Measurements from ENCODE around the gene DBP.

Gene DBP

DNA sequence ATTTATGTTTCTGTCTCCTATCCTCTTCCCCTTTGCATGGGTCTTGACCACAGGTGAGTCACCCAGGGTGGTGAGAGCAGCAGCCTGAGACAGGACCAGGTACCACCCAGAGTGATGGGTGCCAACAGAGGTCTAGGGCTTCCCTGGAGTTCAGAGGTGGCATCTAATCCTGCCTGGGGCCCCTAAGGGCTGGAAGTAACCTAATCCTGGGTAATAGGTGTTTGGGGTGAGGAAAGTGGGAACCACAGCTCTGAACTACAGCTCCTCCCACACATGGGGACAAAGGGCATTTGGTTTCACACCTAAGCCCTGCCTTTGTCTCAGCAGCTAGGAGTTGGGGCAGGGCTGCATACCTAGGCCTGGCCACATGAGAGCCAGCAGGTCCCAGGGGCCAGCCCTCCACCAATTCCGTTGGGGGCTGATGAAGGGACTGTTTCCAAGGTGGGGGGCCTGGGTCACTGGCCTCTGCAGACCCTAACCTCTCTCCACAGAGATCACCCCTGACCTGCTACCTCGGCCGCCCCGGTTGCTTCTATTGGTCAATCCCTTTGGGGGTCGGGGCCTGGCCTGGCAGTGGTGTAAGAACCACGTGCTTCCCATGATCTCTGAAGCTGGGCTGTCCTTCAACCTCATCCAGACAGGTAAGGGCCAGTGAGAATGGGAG lies 9.8 kb downstream of the DBP start:
- DNase-seq (ENCODE audit: low read depth) = no peak

DNA sequence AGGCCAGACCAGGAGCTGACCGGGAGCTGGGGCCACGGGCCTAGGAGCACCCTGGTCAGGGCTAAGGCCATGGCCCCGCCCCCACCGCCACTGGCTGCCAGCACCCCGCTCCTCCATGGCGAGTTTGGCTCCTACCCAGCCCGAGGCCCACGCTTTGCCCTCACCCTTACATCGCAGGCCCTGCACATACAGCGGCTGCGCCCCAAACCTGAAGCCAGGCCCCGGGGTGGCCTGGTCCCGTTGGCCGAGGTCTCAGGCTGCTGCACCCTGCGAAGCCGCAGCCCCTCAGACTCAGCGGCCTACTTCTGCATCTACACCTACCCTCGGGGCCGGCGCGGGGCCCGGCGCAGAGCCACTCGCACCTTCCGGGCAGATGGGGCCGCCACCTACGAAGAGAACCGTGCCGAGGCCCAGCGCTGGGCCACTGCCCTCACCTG lies 11.3 kb downstream of the DBP start:
- DNase-seq (ENCODE audit: low read depth) = no peak

DNA sequence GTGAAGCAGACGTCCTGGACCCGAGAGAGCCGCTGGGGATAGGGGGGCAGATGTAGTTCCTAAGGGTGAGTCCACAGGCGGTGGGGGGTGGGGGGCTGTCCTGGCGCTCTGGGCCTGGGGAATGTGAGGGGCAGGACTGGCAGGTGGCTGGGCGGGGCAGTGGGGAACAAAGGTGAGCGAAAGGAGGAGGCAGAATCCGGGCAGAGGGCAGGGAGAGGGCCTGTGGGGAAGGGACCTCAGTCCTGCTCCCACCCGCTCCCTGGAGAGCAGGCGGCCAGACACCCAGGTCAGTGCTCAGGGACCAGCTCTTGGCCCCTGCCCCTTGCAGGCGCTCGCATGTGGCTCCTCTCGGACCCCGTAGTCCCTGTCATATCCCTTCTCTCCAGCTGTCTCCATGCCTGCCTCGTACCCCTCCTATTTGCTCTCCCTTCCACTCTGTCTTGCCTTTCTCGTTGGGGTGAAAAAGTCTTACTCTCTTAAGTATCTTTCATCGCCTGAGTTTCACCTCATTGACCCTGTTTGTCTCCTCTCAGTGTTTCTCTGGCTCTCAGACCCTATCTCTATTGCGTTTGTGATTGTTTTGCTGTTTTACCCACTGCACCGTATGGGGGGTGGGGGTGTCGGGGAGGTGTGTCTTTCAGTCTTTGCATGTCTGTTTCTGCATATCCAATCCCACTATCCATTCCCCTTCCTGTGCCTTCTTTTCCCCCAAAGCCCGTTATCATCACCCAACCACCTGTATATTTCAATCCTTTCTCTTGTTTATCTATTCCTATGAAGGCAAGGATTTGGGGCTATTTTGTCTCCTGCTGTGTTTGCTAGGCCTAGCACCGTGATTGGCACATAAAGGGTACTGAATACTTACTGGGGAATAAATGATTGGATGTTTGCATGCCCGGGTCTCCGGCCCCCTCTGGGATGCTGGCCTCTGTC lies 12.1 kb downstream of the DBP start:
- no peak for DNase-seq (ENCODE audit: low read depth)

DNA sequence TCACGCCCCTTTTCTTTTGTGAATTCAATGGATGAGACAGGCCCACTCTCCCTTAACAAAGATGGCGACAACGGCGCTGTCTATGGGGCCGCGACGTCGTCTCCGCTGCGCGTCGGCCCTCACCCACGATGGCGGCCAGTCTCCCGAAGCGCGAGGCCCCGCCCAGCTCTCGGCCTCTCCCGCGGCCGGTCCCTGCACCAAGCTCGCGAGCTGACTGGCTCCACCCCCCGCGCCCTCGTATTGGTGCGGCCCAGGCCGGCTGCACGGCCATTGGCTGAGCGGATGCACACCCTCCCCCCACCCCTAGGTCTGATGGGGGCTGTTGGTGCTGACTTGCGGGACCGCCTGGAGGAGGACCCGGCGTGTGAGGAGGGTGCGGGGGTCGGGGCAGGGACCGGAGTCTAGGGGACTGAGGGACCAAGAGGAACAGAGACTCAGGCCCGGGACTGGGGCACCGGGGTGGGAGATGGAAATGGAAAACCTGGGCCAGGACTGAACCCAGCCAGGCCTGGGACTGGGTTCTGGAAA lies 13.0 kb downstream of the DBP start:
- DNase-seq (ENCODE audit: low read depth) = peak; percentile 94

DNA sequence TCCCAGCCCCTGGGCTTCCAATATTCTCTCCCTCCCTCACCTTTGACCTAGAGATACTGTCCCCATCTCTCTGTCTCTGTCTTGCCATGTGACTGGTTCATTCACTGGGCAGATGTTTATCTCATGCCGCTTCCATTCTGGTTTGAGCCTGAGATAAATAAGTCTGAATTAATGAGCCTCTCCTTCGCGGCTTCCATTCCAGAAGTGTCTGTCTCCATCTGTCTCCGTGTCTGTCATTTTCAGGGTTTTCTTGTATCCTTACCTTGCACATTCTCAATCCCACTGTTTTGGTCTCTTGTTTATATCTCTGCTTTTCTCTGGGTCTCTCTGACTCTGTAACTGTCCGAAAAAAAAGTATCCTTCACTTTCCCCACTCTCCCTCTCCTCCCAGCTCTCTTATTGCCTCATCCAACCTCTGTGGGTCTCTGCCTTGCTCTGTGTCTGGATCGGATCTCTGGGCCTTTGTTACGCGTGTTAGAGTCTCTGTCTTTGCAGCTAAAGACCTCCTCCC lies 13.6 kb downstream of the DBP start:
- no peak for DNase-seq (ENCODE audit: low read depth)

DNA sequence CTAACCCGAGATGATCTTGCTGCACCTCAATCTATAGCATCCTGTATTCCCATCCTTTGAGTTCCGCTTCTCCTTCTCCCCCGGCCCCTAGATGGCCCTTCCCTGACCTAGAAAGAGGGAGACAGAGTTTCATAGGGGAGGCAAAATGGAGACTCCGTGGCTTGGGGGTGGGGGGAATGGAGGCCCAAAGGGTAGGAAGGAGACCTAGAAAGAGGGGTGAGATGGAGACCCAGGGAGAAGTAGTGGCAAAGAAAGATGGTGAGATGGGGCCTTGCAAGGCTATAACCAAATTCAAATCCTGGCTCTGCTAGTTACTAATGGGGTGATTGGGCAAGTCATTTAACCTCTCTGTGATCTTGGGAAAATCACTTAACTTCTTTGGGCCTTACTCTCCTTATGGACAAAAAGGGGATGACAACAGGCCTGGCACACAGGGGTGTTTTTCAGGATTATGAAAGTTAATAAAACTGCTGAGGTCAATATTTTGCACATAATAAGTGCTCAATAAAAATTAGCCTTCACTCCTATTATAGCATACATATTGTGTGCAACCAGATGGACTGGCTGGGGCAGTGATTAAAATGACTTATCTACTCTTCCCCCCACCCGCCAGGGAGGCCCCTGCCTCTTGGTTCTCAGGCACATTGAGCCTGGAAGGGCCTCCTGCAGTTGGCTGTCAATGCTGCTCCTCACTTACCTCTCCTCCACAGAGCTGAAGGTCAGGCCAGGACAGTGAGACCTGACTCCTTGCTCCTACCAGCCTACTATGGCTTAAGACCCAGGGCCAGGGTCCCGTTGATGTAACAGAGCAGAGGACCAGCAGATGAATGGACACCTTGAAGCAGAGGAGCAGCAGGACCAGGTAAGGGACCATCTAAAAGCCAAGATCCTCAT lies 17.2 kb downstream of the DBP start:
- DNase-seq (ENCODE audit: low read depth) = no peak

DNA sequence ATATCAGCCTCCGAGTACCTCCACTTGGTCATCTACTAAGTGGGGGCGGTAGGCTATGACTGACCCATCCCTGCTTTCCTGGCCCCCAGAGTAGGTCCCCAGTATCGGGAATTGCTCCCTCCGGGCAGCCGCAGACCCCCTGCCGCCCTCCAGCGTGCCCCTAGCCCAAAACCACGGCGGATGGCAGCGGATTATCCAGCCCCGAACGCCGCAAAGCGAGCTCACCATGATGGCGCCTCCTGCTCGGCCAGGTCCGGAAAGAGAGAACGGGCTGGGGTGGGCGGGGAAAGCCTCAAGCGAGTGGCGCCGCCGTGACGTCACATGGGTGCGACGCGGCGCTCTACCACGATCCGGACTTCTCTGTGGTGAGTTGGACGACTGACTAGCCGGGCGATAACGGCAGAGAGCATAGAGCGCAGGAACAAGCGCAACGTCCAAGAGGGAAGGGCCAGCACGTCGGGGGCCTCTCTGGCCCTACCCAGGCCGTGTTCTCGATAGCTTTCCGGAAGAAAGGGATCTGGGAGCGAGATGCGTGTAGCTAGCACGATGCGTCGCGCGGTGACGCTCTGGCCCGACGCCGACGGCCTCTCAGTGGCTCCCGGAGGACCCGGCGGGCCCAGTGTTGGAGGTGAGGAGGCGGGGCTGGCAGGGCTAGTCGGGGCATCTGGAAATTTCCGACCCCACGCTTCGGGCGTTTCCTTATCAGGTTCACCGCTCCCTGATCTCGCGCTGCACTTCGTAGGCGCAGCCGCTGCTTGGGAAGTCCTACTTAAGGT lies 18.1 kb downstream of the DBP start, which contains the start of the genes RPL18 and SPHK2:
TSS of gene RPL18 (minus strand) at position 263 of the 776 bp plus-strand sequence. CDS start at position 228, 35 bp downstream.
TSS of gene SPHK2 (plus strand) at position 591 of the 776 bp plus-strand sequence. CDS start 1,009 bp downstream, outside the sequence.
- DNase-seq (ENCODE audit: low read depth) = peak; percentile 95

DNA sequence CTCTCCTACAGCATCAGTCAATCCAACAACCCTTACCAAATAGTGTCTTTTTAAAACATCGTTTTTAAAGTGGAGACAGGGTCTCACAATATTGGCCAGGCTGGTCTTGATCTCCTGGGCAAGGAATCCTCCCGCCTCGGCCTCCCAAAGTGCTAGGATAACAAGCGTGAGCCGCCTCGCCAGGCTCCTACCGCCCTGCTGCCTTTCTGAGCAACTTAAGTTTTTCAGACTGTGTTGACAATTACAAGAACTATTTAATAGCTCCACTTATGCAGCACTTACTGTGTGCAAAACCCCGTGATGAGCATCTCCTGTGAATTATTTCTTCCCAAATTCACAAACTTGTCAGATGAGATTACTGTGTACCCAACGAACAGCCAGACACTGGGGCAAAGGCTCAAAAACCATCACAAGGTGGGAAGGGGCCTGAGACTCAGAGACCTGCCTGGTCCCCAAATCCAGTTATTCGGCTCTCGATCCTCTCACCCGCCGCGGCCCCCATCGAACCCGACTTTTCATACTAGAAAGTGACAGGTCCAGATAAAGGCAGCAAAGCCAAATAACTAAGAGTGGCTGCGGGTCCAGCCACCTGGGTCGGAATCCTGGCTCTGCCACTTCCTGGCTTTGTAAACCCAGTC lies 18.8 kb downstream of the DBP start:
- DNase-seq (ENCODE audit: low read depth) = no peak

DNA sequence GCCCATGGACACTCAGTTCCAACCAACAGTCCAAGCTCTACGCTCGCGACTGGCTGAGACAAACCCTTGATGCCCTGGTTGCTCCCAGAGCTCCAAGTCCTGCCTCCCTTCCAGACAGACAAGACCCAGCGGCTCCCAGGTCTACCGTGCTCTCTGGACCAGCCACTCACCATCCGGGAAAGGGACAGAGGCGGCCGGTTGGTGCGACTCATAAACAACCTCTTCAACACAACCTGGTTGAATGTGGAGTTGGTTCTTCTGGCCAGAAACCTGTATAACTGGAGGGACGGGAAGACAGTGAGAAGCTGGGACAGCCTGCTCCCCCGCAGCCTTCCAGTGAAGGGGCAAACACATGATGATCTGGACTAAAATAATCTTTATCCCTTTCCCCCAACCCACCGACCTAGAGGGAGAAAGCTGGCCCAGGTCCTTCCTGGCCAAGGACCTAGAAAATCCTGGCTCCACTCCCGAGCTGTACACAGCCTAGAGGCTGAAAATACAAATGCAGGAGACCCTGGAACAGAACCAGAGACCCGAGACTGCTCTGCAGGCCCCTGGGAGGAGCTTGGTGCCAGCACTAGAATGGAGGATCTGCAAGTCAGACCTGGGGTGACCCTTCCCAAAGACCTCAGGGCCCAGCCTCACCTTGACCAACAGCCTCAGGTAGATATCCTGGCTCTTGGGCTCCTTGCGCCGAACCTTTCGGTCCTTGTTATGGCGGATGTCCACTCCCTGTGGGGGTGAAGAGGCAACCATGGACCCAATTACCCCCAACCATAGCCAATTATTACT lies 19.8 kb downstream of the DBP start:
- DNase-seq (ENCODE audit: low read depth) = no peak

DNA sequence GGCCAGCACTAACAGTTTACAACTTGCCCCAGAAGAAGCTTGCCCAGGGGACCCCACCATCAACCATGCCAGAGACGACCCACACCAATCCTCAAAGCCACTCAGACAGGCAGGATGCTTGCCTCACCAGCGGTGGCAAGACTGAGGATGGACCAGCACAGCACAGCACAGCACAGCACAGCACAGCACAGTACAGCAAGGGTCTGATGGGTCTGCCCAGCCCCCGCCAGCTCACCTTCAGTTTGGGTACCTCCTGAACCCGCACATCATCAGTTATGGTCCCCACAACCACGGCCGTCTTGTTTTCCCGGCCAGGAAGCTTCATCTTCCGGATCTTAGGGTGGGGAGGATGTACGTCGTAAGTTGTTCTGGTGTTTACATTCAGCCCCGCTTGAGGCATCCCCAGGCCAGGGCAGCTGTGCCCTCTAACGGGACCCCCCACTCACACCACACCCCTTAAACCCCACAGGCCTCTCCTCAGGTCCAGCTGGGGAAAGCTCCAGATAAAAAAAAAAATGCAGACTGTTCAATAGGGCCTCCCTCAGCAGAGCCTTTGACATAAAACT lies 20.6 kb downstream of the DBP start:
- DNase-seq (ENCODE audit: low read depth) = no peak

DNA sequence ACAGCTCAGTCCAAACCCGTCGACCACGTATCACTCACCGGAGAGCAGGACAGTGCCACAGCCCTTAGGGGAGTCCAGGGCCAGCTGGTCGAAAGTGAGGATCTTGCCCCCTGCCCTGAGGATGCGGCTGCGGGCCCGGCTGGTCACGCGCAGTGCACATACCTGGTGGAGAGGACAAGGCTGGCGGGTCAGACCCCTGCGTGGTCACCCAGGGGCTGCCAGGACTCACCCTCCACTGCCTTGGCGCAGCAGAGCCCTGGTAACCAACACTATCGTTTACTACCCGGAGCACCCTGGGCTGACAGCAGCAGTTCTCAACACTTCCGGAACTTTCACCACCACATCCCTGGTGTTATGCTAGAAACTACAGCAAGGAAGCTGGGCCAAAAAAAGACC lies 21.1 kb downstream of the DBP start:
- no peak for DNase-seq (ENCODE audit: low read depth)

DNA sequence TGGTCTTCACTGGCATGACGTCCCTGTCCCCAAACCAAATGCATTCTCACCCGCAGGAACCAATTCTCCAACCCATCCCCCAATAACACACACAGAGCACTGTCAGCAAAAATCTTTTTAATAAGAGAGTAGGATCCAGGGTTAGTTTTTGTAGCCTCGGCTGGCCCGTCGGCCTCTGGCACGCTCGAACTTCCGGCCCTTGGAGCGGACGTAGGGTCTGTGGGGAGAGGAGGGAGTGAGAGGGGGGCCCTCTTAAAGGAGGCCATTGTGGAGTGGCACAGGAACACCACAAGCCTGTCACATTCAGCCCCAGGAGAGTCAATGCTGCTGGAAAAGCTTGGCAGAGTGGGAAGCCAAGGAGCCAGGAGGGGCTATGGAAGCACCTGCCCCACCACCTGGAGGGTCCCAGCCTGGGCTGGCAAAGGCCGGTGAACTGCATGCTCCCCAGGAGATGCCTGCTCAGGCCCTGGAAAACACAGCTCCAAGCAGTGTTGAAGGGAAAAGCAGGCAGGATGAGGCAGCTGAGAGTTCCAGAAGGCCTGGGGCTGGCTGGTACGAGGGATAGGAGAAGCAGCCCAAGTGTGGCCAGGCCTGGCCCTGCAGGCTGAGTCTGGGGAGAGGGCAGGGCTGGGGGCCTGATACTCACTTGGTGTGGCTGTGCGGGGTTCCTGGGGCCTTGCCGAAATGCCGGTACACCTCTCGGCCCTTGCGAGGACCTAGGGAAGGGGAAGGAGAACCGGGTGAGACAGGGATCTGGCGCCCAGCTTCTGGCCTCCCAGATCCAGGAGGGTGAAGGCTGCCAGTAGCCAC lies 21.7 kb downstream of the DBP start:
- DNase-seq (ENCODE audit: low read depth) = no peak

DNA sequence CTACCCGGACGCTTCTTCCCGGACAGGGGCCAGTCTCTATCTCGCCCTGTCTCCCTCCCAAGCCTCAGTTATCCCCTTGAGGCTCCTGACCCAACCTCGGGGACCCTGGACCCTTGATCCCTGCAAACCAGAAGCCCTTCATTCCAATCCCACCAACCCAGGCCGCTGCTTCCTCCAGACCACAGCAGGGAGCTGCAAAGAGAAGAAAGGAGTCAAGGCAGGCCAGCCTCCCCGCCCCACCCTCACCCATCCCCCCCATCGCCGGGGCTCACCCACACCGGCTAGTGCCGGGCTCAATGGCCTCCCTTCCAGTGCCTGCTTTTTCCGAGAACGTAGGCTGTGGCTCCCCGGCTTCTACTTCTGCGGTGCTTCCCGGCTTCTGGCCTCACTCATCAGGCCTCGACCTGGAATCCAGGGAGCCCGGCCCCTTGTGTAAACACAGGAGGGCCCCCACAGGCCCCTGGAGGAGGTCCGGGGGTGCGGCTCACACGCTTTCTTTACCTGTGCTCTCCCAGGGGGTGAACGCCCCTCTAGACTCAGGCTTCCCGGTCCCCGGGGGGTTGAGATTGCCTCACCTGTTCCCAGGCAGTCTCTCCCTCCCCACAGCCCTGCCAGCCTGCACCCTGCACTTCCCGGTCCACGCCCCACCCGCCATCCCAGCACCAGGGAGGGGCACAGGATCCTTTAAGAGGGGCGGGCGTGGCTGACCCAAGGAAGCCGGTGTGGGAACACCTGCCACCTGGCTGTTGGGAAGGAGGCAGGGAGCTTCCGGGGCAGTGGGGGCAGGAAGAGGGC lies 22.5 kb downstream of the DBP start, which contains the start of gene FAM83E:
TSS of gene FAM83E (minus strand) at position 641 of the 795 bp plus-strand sequence. CDS start 1,704 bp downstream, outside the sequence.
- no peak for DNase-seq (ENCODE audit: low read depth)

DNA sequence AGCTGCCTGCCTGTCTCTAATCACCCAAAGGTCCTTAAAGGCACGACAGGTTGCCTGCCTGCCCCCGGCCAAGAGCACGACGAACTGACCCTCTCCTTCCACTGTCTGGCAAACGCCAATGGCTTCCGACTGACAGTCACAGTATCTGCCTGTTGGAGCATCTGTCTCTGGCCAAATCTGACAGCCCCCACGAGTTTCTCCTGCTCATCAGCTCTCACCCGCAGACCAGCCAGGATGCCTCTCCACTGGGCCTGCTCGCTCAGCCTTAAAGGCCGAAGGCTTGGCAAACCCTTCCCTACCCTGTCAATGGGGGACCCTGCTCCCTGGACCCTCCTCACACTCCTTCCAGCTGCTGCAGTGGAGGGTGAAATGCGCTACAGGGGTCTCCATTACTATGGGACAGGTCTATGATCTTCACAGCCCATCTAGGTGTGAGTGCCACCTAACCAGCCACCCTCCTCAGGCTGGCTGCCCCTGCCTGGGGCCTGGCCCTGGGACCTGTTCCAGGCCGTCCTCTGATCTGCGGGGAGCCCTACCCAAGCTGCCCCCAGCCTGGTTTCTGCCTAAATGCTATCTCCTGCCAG lies 23.2 kb downstream of the DBP start:
- DNase-seq (ENCODE audit: low read depth) = no peak

DNA sequence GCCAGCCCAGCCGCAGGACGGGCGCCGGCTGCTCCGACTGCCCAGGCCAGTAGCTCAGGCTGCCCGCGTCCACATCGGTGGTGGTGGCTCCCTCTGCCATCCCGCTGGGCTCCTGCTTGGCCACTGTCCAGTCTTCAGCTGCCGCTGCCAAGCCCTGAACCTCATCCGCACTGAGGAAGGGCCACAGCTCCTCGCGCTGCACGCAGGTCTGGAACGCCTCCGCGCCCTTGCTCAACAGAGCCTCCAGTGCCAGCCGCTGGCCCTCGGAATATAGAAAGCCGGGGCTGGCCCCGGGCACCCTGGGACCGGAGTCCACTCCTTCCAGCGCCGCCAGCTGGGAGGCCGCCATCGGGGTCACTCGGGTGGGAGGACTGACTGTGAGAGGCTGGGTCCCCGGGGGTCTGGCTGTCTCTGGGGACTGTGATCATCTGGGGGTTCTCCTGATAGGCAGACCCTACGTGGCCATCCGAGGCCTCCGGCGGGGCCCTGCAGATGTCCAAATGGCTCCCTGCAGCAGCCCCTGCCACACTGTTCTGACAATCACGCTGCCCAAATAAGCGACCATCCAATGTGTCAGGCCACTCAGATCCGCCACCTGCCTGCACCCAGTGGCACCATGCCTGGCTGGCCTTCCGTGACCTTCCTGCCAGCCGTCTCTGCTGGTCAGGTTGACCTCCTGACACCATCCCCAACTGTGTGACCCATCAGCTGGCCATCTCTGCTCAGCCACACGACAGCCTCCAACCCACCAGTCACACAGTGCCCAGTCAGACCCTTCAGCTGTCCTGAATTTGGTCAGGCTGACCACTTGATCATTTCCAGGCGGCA lies 23.9 kb downstream of the DBP start:
- no peak for DNase-seq (ENCODE audit: low read depth)

DNA sequence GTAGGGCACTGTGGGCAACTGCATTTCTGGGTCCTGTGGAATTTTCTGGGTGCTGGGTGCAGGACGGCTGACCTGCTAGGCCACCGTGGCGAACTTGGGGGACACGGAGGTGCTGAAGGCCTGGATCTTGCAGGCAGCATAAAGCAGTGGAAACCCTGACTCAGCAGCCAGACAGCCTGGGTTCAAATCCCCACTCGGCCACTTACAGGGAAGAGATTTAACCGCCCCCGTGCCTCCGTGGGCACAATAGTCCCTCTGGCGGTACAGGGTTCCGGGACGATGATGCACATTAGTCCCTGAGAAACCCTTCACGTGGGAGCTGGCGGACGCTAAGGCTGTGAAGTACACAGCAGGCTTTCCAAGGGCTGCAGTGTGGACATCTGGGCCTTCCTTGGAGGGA lies 25.3 kb downstream of the DBP start:
- DNase-seq (ENCODE audit: low read depth) = no peak

All from activated gamma-delta T cell treated with anti-CD3 and anti-CD28 coated beads, Interleukin-2, amount 50 U/mL, for 16 hours (primary cell).